GM23338 (cell line): ENCODE results near the gene CCN6. TPM values are rescaled to one million over a fixed set of nuclear protein-coding genes. Genes with fewer than 3 reads are reported as not detected.
A peak's percentile ranks its signal among the peaks of the same experiment; 100 is the strongest.

Source experiments
- ATAC-seq: fragments of 200-7000 bp; cut with Tn5 transposase; 3 replicates; pipeline ENCODE4 v1.9.1; 2020
- DNase-seq: peaks from one replicate; pipeline ENCODE4 v3.0.0-alpha.2; 2015; ENCODE audit warnings: low spot score
- H2AFZ ChIP-seq: fragments of 200-600 bp; sonication (generic); 2 replicates; pipeline ENCODE4 v1.8.0; 2016; ENCODE audit warnings: antibody characterized with exemption, mild to moderate bottlenecking, moderate library complexity
- H3F3A ChIP-seq: fragments of 200-600 bp; sonication (generic); replicated peaks from 2 replicates; pipeline ENCODE4 v1.8.0; 2017; ENCODE audit warnings: antibody characterized with exemption, mixed run types, low read depth
- H3K27ac ChIP-seq: fragments of 200-600 bp; sonication (generic); 2 replicates; pipeline ENCODE4 v1.6.1; 2016; ENCODE audit warnings: low read depth
- H3K27me3 ChIP-seq: fragments of 200-600 bp; sonication (generic); 2 replicates; pipeline ENCODE4 v1.8.0; 2016; ENCODE audit warnings: mild to moderate bottlenecking, mixed run types, moderate library complexity; ENCODE audit not compliant: insufficient read depth
- H3K36me3 ChIP-seq: fragments of 200-600 bp; sonication (generic); 2 replicates; pipeline ENCODE4 v1.8.0; 2016; ENCODE audit warnings: mild to moderate bottlenecking; ENCODE audit not compliant: insufficient read depth
- H3K4me1 ChIP-seq: fragments of 200-600 bp; sonication (generic); 2 replicates; pipeline ENCODE4 v1.8.0; 2016; ENCODE audit warnings: mild to moderate bottlenecking, moderate library complexity; ENCODE audit not compliant: insufficient read depth
- H3K4me2 ChIP-seq: fragments of 200-600 bp; sonication (generic); 2 replicates; pipeline ENCODE4 v1.7.1; 2017; ENCODE audit warnings: mixed run types
- H3K4me3 ChIP-seq: fragments of 200-600 bp; sonication (generic); 2 replicates; pipeline ENCODE4 v1.6.1; 2016; ENCODE audit warnings: mixed run types
- H3K79me2 ChIP-seq: fragments of 200-600 bp; sonication (generic); replicated peaks from 2 replicates; pipeline ENCODE4 v1.8.0; 2017; ENCODE audit warnings: mild to moderate bottlenecking; ENCODE audit not compliant: insufficient read depth
- H3K9me2 ChIP-seq: fragments of 200-600 bp; sonication (generic); 2 replicates; pipeline ENCODE4 v1.8.0; 2017; ENCODE audit not compliant: insufficient read depth
- H4K20me1 ChIP-seq: fragments of 200-600 bp; sonication (generic); replicated peaks from 2 replicates; pipeline ENCODE4 v1.8.0; 2017; ENCODE audit warnings: mild to moderate bottlenecking; ENCODE audit not compliant: insufficient read depth
- H3K27ac Mint-ChIP-seq: 2 replicates; pipeline ENCODE4 v1.8.0; 2020; ENCODE audit warnings: inconsistent platforms, mild to moderate bottlenecking, moderate library complexity, mixed read lengths
- H3K27me3 Mint-ChIP-seq: 3 replicates; pipeline ENCODE4 v1.8.0; 2022; ENCODE audit warnings: low read depth, mild to moderate bottlenecking, moderate library complexity, mixed read lengths, inconsistent platforms; ENCODE audit not compliant: insufficient read depth, poor library complexity
- H3K36me3 Mint-ChIP-seq: 3 replicates; pipeline ENCODE4 v1.8.0; 2021; ENCODE audit warnings: low read depth, mild to moderate bottlenecking, inconsistent platforms, moderate library complexity, mixed read lengths
- H3K4me1 Mint-ChIP-seq: 3 replicates; pipeline ENCODE4 v1.8.0; 2020; ENCODE audit warnings: mild to moderate bottlenecking, inconsistent platforms, mixed read lengths
- H3K4me3 Mint-ChIP-seq: 3 replicates; pipeline ENCODE4 v1.8.0; 2021; ENCODE audit warnings: moderate library complexity, mild to moderate bottlenecking, inconsistent platforms, mixed read lengths
- H3K9me3 Mint-ChIP-seq: 3 replicates; pipeline ENCODE4 v1.8.0; 2020; ENCODE audit warnings: moderate library complexity, mild to moderate bottlenecking, inconsistent platforms, mixed read lengths
- CREB1 ChIP-seq: fragments of 250-450 bp; sonication (Bioruptor Pico); IDR thresholded peaks from 2 replicates; pipeline ENCODE4 v1.5.0; 2020; ENCODE audit warnings: low read depth, mild to moderate bottlenecking, moderate library complexity
- CTCF ChIP-seq, 2 experiments: fragments of 200-600 bp in 1 of 2; sonication (generic) in 1 of 2; conservative IDR thresholded peaks; 2 replicates each; pipeline versions ENCODE4 v1.5.1 to v1.6.1; 2016 to 2017; ENCODE audit warnings: antibody characterized with exemption in 2 of 2, low read depth in 2 of 2, mild to moderate bottlenecking in 2 of 2, moderate library complexity in 1 of 2
- ETS1 ChIP-seq: IDR thresholded peaks from 2 replicates; pipeline ENCODE4 v1.6.1; 2016; ENCODE audit warnings: antibody characterized with exemption
- EZH2 ChIP-seq: fragments of 200-600 bp; sonication (generic); IDR thresholded peaks from one replicate; pipeline ENCODE4 v1.8.0; 2017; ENCODE audit warnings: antibody characterized with exemption, mild to moderate bottlenecking, low read depth; ENCODE audit not compliant: unreplicated experiment
- EZH2phosphoT487 ChIP-seq: fragments of 200-600 bp; sonication (generic); IDR thresholded peaks from one replicate; pipeline ENCODE4 v1.8.1; 2018; ENCODE audit warnings: antibody characterized with exemption; ENCODE audit not compliant: unreplicated experiment
- JUNB ChIP-seq: IDR thresholded peaks from one replicate; pipeline ENCODE4 v1.6.1; 2016; ENCODE audit warnings: antibody characterized with exemption; ENCODE audit not compliant: unreplicated experiment
- NANOG ChIP-seq: IDR thresholded peaks from 2 replicates; pipeline ENCODE4 v1.6.1; 2016; ENCODE audit warnings: antibody characterized with exemption, borderline replicate concordance
- POLR2AphosphoS5 ChIP-seq: IDR thresholded peaks from 2 replicates; pipeline ENCODE4 v1.6.1; 2016; ENCODE audit warnings: antibody characterized with exemption, low read depth
- REST ChIP-seq: IDR thresholded peaks from one replicate; pipeline ENCODE4 v1.6.1; 2018; ENCODE audit warnings: antibody characterized with exemption; ENCODE audit not compliant: unreplicated experiment
- STAT1 ChIP-seq: IDR thresholded peaks from one replicate; pipeline ENCODE4 v1.6.1; 2016; ENCODE audit warnings: antibody characterized with exemption; ENCODE audit not compliant: unreplicated experiment
- ZNF114 ChIP-seq: fragments of 250-450 bp; sonication (Bioruptor Pico); IDR thresholded peaks from 2 replicates; pipeline ENCODE4 v1.5.0; 2020; ENCODE audit warnings: mild to moderate bottlenecking, moderate library complexity
- ZNF331 ChIP-seq: fragments of 250-450 bp; sonication (Bioruptor Pico); IDR thresholded peaks from 2 replicates; pipeline ENCODE4 v1.5.0; 2020; ENCODE audit warnings: low read depth, mild to moderate bottlenecking, moderate library complexity
- ZNF462 ChIP-seq: fragments of 250-450 bp; sonication (Bioruptor Pico); IDR thresholded peaks from 2 replicates; pipeline ENCODE4 v1.5.0; 2020; ENCODE audit warnings: mild to moderate bottlenecking, moderate library complexity
- polyA plus RNA-seq: library from polyadenylated mRNA; unstranded; fragments of >200 nt; fragmentation: Nextera tagmentation; extraction: Ambion mirVana; gene quantifications from 2 replicates; pipeline ENCODE4 v1.2.1, GENCODE V29; 2016
- total RNA-seq: library from RNA; depleted of rRNA; stranded (reverse); fragments of >200 nt; shearing (Covaris generic); gene quantifications from 2 replicates; pipeline ENCODE4 v1.2.3, GENCODE V29; 2014

CCN6 gene
- total and polyA plus RNA-seq, 2 experiments from 2014 or later = 0.65 TPM; not detected in 1

- Mint-ChIP-seq H3K27me3 (no peaks in the 10 kb centered on the region), H3K36me3 (peaks cover 12% of the 10 kb centered on the region; the same call in 2 of the 3 replicates), H3K9me3 (no peaks in the 10 kb centered on the region), H3K4me1 (peaks cover 2% of the 10 kb centered on the region; the same call in 1 of the 3 replicates), H3K4me3 (no peak overlapping the region), H3K27ac (no peak overlapping the region)
- H3K79me2 ChIP-seq = no peaks in the 10 kb centered on the region
- H3K27me3 ChIP-seq = no peaks in the 10 kb centered on the region
- no peaks in the 10 kb centered on the region for H3K9me2 ChIP-seq
- no peaks in the 10 kb centered on the region for H4K20me1 ChIP-seq
- 0 out of 2 replicates have a peak, but pooled peaks cover 6% of the 10 kb centered on the region for H3K4me1 ChIP-seq
- peak overlapping the region; percentile 79 for H3K4me2 ChIP-seq
- no peak overlapping the region for H3K27ac ChIP-seq
- TF ChIP-seq CREB1 (CRISPR knock-in tag) = no peak
- no peak for TF ChIP-seq EZH2
- TF ChIP-seq REST = no peak
- TF ChIP-seq POLR2AphosphoS5 = no peak
- no peak for TF ChIP-seq ZNF462 (CRISPR knock-in tag)
- TF ChIP-seq ETS1 = no peak
- no peak for TF ChIP-seq JUNB
- no peak for TF ChIP-seq CTCF (conservative IDR thresholded peaks at IDR 0.05; ENCODE audit: low read depth in 2 of 2)
- no peak for TF ChIP-seq STAT1
- no peak for TF ChIP-seq ZNF331 (CRISPR knock-in tag)
- TF ChIP-seq NANOG = no peak
- no peak for TF ChIP-seq EZH2phosphoT487
- TF ChIP-seq ZNF114 = no peak
- peak overlapping the region; percentile 75 for H2AFZ ChIP-seq
- ATAC-seq (no peak), DNase-seq (no peak)
- peak overlapping the region; percentile 65 for H3K4me3 ChIP-seq
- H3K36me3 ChIP-seq = no peaks in the 10 kb centered on the region
- no peaks in the 10 kb centered on the region for H3F3A ChIP-seq
These were observed 34.0 kb downstream of the CCN6 start for GRCh38 chr6:112087916-112088315.
